Measurements from ENCODE around the gene FRMD3.

DNA sequence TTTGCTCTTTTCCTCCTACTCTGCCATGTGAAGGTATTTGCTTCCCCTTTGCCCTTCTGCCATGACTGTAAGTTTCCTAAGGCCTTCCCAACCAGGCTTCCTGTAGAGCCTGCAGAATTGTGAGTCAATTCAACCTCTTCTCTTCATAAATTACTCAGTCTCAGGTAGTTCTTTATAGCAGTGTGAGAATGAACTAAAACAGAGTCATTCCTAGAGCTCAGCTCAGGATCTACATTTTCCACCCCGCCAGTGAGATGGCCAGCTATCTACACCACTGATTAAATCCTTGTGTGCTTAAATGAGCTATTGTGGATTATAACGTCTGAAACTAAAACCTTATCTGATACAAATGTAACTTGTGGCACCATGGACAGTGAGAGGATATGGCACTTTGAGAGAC lies 55.0 kb downstream of the FRMD3 start:
- TF ChIP-seq NFRKB (IDR thresholded peaks at IDR 0.05): no peak
- no peak for TF ChIP-seq ZNF384 (IDR thresholded peaks at IDR 0.05)
- TF ChIP-seq ELF4 (IDR thresholded peaks at IDR 0.05): no peak
- TF ChIP-seq FOXK2 (IDR thresholded peaks at IDR 0.05): no peak
- TF ChIP-seq HDGF (IDR thresholded peaks at IDR 0.05; ENCODE audit: borderline replicate concordance): no peak
- no peak for TF ChIP-seq SP1 (IDR thresholded peaks at IDR 0.05)
- TF ChIP-seq L3MBTL2 (conservative IDR thresholded peaks at IDR 0.05): no peak
- no peak for TF ChIP-seq BHLHE40 (IDR thresholded peaks at IDR 0.05; ENCODE audit: borderline replicate concordance)
- TF ChIP-seq CTBP1 (IDR thresholded peaks at IDR 0.05; ENCODE audit: borderline replicate concordance): no peak
- no peak for TF ChIP-seq FOXM1 (IDR thresholded peaks at IDR 0.05; ENCODE audit: borderline replicate concordance)
- no peak for TF ChIP-seq ARNT (IDR thresholded peaks at IDR 0.05)
- no peak for TF ChIP-seq FOXA1 (IDR thresholded peaks at IDR 0.05)

Data from HEK293T (cell line).